Caco-2 (cell line): ENCODE data around the gene ZNF778. TPM values are rescaled to one million over a fixed set of nuclear protein-coding genes. Genes with fewer than 3 reads are reported as not detected.

Source experiments
- BruUV-seq: library from RNA; stranded (reverse); fragments of 400-500 nt; replicated peaks from 2 replicates; lab custom pipeline; 2021; lab: Mats Ljungman, UMichigan
- CTCF ChIA-PET: fragments of 300-600 bp; sonication (Branson Sonifier 250); formaldehyde crosslinking; loops from one replicate; lab custom pipeline; 2022; ENCODE audit warnings: antibody characterized with exemption; lab: Charles Lee
- POLR2A ChIA-PET: fragments of 300-600 bp; sonication (Branson Sonifier 250); formaldehyde crosslinking; loops from one replicate; lab custom pipeline; 2022; ENCODE audit warnings: antibody characterized with exemption; lab: Charles Lee
- DNase-seq, 2 experiments: peaks; one replicate each; pipeline versions ENCODE4 v3.0.0 to v3.0.0-alpha.2; 2020 to 2022
- H3K27me3 ChIP-seq: replicated peaks from 2 replicates; pipeline ENCODE4 v1.6.0; 2011; ENCODE audit warnings: low read length; ENCODE audit not compliant: control insufficient read depth, insufficient read depth
- H3K36me3 ChIP-seq: 2 replicates; pipeline ENCODE4 v1.5.1; 2011; ENCODE audit warnings: low read length; ENCODE audit not compliant: control insufficient read depth, insufficient read depth
- H3K4me1 ChIP-seq: fragments of 250-450 bp; sonication (Bioruptor Pico); 2 replicates; pipeline ENCODE4 v1.5.1; 2020; ENCODE audit warnings: mild to moderate bottlenecking
- H3K4me3 ChIP-seq: 2 replicates; pipeline ENCODE4 v1.5.1; 2011; ENCODE audit warnings: low read depth, mild to moderate bottlenecking, control low read depth, low read length
- H3K9me3 ChIP-seq: fragments of 250-450 bp; sonication (Bioruptor Pico); 2 replicates; pipeline ENCODE4 v1.5.1; 2020; ENCODE audit warnings: mild to moderate bottlenecking, moderate library complexity
- H3K27ac Mint-ChIP-seq: one replicate; pipeline ENCODE4 v1.8.0; 2022; ENCODE audit warnings: mixed read lengths; ENCODE audit not compliant: unreplicated experiment
- H3K27me3 Mint-ChIP-seq: one replicate; pipeline ENCODE4 v1.8.0; 2022; ENCODE audit warnings: mixed read lengths; ENCODE audit not compliant: insufficient read depth, unreplicated experiment
- H3K36me3 Mint-ChIP-seq: one replicate; pipeline ENCODE4 v1.8.0; 2022; ENCODE audit warnings: mild to moderate bottlenecking, mixed read lengths; ENCODE audit not compliant: insufficient read depth, unreplicated experiment
- H3K4me1 Mint-ChIP-seq: one replicate; pipeline ENCODE4 v1.8.0; 2022; ENCODE audit warnings: low read depth, mixed read lengths; ENCODE audit not compliant: unreplicated experiment
- H3K4me3 Mint-ChIP-seq: one replicate; pipeline ENCODE4 v1.8.0; 2022; ENCODE audit warnings: mild to moderate bottlenecking, moderate library complexity, mixed read lengths; ENCODE audit not compliant: unreplicated experiment
- H3K9me3 Mint-ChIP-seq: one replicate; pipeline ENCODE4 v1.8.0; 2022; ENCODE audit warnings: mixed read lengths; ENCODE audit not compliant: unreplicated experiment
- intact Hi-C: fragments of 100-400 bp; cut with micrococcal nuclease; formaldehyde crosslinking; loops from one replicate; pipeline ENCODE4 v1.10.0; 2022; ENCODE audit not compliant: unreplicated experiment
- total RNA-seq: library from RNA; stranded (reverse); gene quantifications from 2 replicates; pipeline ENCODE4 v1.2.3, GENCODE V29; 2022
- TF ChIP-seq, protein P1 (sequence below), 2 experiments: fragments of 200-600 bp in 1 of 2; IDR thresholded peaks; 1 replicate in 1 of 2; 2 replicates in 1 of 2; pipeline versions ENCODE4 v1.5.1 to v1.8.0; 2011 to 2022; ENCODE audit warnings: antibody characterized with exemption in 1 of 2, control low read depth in 1 of 2, inconsistent platforms in 1 of 2, low read depth in 1 of 2, low read length in 1 of 2, mild to moderate bottlenecking in 1 of 2, moderate library complexity in 1 of 2; ENCODE audit not compliant: insufficient read depth in 1 of 2, severe bottlenecking in 1 of 2, unreplicated experiment in 1 of 2

ZNF778 gene
- total RNA-seq, 1 experiment from 2014 or later: 18.1 TPM

GRCh38 chr16:89197033-89197632 is 20.4 kb upstream of the ZNF778 start:
- H3K9me3 ChIP-seq: no peaks in the 10 kb centered on the region
- Mint-ChIP-seq H3K4me1 (no peaks in the 10 kb centered on the region), H3K27me3 (no peaks in the 10 kb centered on the region), H3K9me3 (no peaks in the 10 kb centered on the region), H3K27ac (no peak overlapping the region), H3K4me3 (no peak overlapping the region), H3K36me3 (no peaks in the 10 kb centered on the region)
- intact Hi-C loops: no loop called here
- no peaks in the 10 kb centered on the region for H3K36me3 ChIP-seq
- H3K27me3 ChIP-seq: no peaks in the 10 kb centered on the region; the same call in 1 of the 2 replicates
- CTCF ChIA-PET: no interaction called here
- POLR2A ChIA-PET: no interaction called here
- TF ChIP-seq, protein P1, sequence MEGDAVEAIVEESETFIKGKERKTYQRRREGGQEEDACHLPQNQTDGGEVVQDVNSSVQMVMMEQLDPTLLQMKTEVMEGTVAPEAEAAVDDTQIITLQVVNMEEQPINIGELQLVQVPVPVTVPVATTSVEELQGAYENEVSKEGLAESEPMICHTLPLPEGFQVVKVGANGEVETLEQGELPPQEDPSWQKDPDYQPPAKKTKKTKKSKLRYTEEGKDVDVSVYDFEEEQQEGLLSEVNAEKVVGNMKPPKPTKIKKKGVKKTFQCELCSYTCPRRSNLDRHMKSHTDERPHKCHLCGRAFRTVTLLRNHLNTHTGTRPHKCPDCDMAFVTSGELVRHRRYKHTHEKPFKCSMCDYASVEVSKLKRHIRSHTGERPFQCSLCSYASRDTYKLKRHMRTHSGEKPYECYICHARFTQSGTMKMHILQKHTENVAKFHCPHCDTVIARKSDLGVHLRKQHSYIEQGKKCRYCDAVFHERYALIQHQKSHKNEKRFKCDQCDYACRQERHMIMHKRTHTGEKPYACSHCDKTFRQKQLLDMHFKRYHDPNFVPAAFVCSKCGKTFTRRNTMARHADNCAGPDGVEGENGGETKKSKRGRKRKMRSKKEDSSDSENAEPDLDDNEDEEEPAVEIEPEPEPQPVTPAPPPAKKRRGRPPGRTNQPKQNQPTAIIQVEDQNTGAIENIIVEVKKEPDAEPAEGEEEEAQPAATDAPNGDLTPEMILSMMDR (IDR thresholded peaks at IDR 0.05; ENCODE audit: insufficient read depth in 1 of 2, low read depth in 1 of 2, low read length in 1 of 2, severe bottlenecking in 1 of 2, unreplicated experiment in 1 of 2): no peak
- no peak overlapping the region for H3K4me3 ChIP-seq
- no peak for DNase-seq
- H3K4me1 ChIP-seq: peaks cover 17% of the 10 kb centered on the region
- BruUV-seq: no TSS peak

DNA sequence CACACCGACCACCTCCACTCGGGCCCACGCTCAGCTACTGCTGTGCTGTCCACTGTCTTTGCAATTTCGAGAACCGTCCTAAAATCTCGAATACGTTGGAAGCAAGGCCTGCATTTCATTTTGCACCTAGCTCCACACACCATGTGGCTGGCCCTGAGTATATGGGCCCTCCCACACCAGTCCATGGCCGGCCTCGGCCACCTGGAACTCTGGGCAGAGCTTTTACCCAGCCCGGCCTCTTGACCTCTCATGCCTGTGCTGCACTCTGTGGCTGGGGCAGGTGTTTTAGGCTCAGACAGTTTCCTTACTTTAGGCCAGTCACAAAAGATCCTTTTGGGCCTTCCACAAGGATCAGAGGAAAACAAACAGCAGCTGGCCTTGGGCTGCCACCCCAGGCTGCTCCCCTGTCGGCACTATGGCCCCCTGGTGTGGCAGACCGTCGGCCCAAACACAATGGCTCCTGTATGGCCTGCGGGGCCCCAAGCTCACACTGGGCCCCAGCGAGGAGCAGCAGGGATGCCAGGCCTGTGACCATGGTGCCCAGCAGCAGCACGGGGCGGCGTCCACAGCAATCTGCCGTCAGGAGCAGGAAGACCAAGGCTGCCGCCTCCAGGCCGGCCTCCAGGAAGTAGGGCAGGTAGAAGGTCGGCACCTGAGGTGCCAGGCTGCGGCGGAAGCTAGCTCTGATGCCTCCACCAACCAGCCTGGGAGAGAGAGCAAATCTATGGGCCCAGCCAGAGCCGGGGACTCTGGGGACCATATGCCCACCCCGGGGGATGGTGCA is 19.7 kb upstream of the ZNF778 start:
- H3K27me3 Mint-ChIP-seq: peaks cover 2% of the 10 kb centered on the region
- no peak for DNase-seq
- TF ChIP-seq, protein P1 (IDR thresholded peaks at IDR 0.05; ENCODE audit: insufficient read depth in 1 of 2, low read depth in 1 of 2, low read length in 1 of 2, severe bottlenecking in 1 of 2, unreplicated experiment in 1 of 2): no peak
- no peak overlapping the region for H3K4me3 Mint-ChIP-seq
- H3K36me3 Mint-ChIP-seq: peaks cover 2% of the 10 kb centered on the region
- H3K27ac Mint-ChIP-seq: no peak overlapping the region
- ChIA-PET CTCF (no interaction called here), POLR2A (no interaction called here)
- no TSS peak for BruUV-seq
- peaks cover 2% of the 10 kb centered on the region for H3K4me1 Mint-ChIP-seq
- Histone ChIP-seq H3K4me3 (no peak overlapping the region), H3K27me3 (no peaks in the 10 kb centered on the region; the same call in 1 of the 2 replicates), H3K36me3 (no peaks in the 10 kb centered on the region), H3K9me3 (no peaks in the 10 kb centered on the region), H3K4me1 (peaks cover 17% of the 10 kb centered on the region)
- intact Hi-C loops: no loop called here
- H3K9me3 Mint-ChIP-seq: no peaks in the 10 kb centered on the region

DNA sequence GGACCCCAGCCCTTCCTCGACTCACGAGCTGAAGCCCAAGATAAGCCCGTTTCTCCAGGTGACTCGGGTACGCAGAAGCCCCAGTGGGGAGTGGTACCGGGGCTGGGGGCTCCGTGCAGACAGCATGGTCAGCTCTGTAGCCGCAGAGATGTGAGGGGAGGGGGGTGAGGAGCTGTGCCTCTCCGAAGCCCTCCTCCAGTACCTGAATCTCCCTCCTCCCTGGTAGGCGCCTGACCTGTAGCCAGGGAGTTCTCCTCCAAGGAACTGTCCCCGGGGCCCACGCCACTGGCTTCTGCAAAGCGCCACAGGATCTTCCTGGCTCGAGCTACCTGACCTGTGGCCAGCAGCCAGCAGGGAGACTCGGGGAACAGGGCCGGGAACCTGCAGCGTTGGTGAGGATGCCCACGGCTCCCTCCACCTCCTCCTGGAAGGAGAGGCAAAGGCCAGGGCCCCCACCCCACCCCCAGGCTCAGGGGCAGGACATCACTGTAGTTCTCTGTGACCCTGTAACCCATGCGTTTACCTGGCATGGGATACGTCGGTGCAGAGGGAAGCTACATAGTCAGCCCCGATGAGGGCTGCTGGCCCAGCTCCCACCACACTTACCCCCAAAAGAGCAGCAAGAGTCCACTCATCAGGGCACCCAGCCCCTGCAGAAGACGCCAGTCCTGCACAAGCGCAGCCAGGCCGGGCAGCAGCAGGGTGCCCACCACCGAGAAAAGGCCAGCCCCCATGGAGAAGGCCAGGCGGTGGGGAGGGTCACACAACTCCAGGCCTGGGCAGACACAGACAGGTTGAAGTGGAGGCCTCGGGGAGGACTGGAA is 18.9 kb upstream of the ZNF778 start:
- Histone ChIP-seq H3K4me1 (peaks cover 17% of the 10 kb centered on the region), H3K27me3 (no peaks in the 10 kb centered on the region; the same call in 1 of the 2 replicates), H3K4me3 (no peak overlapping the region), H3K36me3 (no peaks in the 10 kb centered on the region), H3K9me3 (no peaks in the 10 kb centered on the region)
- H3K9me3 Mint-ChIP-seq: no peaks in the 10 kb centered on the region
- peaks cover 8% of the 10 kb centered on the region for H3K4me1 Mint-ChIP-seq
- no TSS peak for BruUV-seq
- peaks cover 7% of the 10 kb centered on the region for H3K36me3 Mint-ChIP-seq
- intact Hi-C loops: no loop called here
- TF ChIP-seq, protein P1 (IDR thresholded peaks at IDR 0.05; ENCODE audit: insufficient read depth in 1 of 2, low read depth in 1 of 2, low read length in 1 of 2, severe bottlenecking in 1 of 2, unreplicated experiment in 1 of 2): no peak
- CTCF ChIA-PET: no interaction called here
- peaks cover 6% of the 10 kb centered on the region for H3K27me3 Mint-ChIP-seq
- POLR2A ChIA-PET: no interaction called here
- peak in 1 of 2 experiments; percentile 37 for DNase-seq
- no peak overlapping the region for H3K4me3 Mint-ChIP-seq
- H3K27ac Mint-ChIP-seq: no peak overlapping the region
